ENCODE data around the gene CBX7.
"Not testable (repeated sequence)": the region's sequence is repeated elsewhere in the genome, so short reads cannot be mapped to it uniquely, and the experiment has no call there.

Gene CBX7

DNA sequence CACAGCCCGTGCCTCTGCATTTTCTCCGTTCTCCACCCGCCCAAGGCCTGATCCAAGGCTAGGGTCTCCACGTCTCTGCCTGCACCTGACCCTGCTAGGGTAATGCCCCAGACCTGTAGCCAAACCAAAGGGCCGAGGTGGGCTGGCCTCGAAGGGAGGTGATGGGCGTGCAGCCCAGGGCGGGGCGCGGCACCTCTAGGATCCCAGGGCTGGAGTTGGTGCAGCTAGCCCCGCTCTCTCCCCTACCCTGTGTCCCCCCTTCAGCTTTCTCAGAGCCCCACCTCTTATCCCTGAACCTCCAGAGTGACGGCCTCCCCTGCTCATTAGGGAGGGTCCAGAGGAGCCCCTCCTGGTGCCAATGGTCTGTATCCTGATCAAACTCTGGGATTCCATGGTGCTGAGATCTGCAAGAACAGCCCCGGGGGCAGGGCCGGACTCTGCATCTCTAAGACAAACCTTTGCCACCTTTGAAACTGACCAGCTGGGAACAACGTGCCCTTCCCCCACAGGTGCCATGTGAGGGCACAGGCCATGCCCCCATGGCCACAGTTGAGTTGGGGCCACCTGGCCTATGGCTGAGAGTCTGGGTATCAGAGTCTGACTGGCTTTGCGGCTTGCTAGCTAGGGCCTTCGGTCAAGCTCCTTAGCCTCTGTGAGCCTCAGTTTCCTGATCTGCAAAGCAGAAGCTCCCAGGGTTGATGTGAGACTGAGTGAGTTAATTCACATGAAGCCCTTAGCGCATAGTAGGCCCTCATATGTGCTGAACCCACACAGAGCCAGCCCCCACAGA, 23.1 kb upstream of the CBX7 start:
- H3K4me3 ChIP-seq (ENCODE audit: low read depth, low read length), result no peak overlapping the region
- no peak for DNase-seq (ENCODE audit: low read depth)

DNA sequence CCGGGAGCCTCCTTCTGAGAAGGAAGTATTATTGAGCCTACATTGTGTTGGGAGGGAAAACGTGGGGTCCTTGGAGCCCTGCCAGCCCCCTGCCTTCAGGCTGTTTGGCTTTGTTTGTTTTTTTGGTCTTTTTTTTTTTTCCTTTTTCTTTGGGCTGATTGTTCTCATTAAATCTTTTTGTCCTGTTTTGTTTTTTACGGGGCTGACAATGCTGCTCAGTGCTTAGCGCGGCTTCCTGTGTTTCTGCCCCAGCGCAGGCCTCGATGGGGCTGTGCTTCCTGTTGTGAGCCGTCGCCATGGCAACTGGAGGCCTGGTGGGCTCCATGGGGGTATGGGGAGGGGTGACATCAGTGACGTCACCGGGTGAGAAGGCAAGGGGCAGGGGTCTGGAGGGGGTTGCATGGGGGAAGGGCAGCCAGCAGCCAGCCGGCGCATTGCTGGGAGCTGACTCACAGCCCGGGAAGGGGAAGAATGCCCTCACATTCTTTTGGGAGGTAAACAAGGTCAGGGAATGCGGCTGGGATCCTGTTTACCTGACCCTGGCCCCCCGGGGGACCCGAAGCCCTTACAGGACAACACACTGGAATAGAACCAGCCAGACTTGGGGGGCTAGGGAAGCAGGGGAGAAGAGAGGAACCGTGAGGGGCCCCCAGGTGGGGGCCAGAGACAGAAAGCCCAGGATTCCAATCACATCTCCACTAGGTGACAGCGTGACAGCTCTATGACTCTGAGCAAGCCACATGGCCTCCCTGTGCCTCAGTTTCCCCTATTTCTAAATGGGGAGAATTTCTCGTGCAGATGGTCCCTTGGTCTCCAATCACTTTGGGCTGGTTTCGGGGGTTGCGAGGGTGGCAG, 22.2 kb upstream of the CBX7 start:
- DNase-seq (ENCODE audit: low read depth), result peak; percentile 67
- no peak overlapping the region for H3K4me3 ChIP-seq (ENCODE audit: low read depth, low read length)

DNA sequence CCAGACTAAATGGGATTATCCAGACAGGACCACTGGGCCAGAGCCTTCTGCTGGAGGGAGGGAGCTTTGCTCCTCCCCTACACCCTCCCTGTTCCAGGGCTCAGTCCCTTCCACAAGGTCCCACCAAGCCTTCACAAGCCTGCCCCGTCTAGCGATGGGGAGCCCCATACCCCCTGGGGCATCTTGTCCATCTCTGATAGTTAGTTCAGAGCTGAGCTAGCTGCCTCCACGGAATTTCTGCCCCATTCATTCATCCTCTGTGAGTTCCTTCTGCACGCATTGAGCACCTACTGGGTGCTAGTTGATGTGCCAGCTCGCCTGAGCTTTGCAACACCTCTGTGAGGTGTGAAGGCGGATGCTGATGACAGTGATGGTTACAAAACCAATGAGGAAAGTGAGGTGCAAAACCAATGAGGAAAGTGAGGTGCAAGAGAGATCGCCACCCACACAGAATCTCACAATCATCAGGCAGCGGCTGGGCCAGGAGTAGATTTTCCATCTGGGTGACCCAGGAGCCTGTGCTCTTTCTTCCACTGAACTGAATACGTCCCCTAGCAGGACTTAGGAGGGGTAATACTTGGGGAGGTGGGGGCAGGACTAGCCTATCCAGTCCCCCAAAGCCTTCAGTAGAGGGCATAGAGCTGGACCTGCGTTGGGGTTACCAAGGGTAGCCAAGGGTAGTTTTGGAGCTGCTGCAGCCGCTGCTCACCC, 21.5 kb upstream of the CBX7 start:
- no peak overlapping the region for H3K4me3 ChIP-seq (ENCODE audit: low read depth, low read length)
- DNase-seq (ENCODE audit: low read depth), result no peak

DNA sequence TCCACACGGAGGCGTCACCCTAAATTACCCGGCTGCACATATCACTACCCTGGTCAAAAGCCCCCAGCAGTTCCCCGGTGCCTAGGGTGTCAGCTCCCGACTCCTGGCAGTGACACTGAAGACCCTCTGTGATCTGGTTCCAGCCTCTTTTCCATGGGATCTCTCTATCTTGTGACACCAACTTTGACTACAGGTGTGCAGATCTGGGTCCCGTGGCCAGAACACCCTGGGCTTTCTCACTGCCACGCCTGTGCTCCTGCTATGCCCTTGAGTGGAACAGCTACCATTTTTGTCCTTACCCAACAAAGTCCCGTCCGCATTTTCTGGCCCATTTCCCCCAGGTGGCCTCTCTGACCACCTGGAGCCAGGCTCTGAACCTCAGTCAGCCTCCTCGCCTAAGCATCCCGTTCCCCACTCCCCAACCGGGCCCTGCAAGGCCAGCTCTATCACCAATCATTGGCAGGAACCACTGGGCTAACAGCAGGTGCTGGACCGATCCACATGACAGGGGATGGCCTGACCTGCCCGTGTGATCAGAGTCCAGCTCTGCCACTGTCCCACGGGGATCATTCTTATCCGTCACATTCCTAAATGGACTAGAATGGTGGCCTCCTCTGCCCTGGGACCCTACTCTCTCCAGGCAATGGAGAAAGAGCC, 20.7 kb upstream of the CBX7 start:
- H3K4me3 ChIP-seq (ENCODE audit: low read depth, low read length), result no peak overlapping the region

DNA sequence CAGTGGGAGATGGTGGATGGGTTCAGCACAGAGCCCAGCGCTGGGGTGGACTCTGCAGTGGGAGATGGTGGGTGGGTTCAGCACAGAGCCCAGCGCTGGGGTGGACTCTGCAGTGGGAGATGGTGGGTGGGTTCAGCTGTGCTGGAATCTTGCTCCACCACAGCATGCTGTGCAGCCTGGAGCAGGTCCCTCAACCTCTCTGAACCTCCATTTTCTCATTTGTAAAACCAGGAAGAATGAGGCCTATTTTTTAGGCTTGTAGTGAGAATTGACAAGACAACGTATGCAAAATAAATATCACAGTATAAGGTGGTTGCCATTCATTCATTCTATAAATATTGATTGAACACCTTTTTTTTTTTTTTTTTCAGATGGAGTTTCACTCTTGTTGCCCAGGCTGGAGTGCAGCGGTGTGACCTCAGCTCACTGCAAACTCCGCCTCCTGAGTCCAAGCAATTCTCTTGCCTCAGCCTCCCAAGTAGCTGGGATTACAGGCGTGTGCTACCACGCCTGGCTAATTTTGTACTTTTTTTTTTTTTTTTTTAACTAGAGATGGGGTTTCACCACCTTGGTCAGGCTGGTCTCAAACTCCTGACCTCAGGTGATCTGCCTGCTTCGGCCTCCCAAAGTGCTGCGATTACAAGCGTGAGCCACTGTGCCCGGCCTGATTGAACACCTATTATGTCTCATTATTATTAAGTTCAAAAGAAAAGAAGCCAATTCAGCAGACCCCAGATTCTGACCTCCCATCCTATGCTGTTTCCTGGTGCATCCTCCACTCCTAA, 20.0 kb upstream of the CBX7 start:
- not testable (repeated sequence) for DNase-seq (ENCODE audit: low read depth)

More for the DNA sequence above, 20.7 kb upstream of the CBX7 start:
- no peak for DNase-seq (ENCODE audit: low read depth)

DNA sequence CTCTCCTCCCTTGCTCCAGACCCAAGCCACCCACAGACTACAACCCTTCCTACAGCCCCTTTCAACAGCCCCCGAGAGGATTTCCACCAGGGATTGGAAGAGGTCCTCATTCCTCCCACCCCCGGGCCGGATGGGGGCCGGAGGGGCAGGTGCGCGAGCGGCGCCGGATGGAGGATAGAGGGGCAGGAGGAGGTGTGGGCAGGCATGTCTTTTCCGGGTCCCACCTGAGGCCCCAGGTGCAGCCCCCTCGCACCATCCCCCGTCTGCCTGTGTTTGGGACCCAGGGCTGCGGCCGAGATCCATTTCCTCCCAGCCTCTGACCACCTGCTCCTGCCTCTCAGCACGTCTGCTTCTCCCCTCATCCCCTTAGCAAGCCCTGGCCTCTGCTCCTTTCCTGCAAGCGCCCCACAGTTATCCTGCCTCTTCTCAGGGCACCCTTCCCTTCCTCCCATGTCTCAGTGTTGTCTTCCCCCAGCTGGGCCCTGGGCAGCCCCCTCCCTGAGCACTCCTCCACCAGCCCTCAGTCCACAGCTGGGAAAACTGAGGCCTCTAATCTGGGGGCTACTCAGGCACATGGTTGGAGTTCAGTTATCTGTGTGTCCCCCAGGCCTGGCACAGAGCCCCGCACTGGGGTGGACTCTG, 19.3 kb upstream of the CBX7 start:
- H3K4me3 ChIP-seq (ENCODE audit: low read depth, low read length), result no peak overlapping the region
- DNase-seq (ENCODE audit: low read depth), result no peak

More for the DNA sequence above, 20.0 kb upstream of the CBX7 start:
- H3K4me3 ChIP-seq (ENCODE audit: low read depth, low read length), result not testable (repeated sequence)

DNA sequence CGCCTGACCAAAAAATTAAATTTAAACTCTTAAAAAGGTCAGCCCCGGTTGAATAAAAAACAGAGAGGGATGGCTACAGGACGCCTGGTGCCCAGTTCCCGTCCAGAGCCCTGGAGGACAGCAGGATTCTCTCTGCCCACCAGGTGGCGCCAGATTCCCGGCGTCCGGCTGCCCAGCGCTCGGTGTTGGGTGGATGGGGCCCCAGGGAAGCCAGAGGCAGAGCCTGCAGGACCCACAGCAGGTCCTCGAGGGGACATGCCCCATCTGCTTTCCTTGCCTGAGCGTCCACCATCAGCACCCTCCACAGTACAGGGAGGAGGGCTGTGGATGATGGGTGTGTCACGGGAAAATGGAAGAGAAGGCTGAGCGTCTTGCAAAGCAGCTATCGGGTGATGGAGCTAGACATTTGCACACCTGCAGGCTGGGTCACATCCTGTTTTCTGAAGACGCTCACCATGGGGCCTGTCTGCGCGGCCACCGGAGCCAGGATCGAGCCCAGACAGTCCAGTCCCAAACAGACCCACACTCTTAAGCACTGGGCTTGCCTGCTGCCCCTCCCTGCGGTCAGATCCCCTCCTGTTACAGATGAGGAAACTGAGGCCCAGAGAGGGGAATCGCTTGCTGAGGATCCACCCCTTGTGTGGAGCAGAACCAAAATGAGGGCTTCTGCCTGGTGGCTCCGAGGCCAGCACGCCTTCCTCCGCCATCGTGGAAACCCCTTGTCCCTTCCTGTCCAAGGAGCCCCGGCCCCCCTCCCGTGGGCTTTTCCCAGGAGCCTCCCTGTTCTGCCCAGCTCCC, 18.5 kb upstream of the CBX7 start:
- no peak overlapping the region for H3K4me3 ChIP-seq (ENCODE audit: low read depth, low read length)
- DNase-seq (ENCODE audit: low read depth), result no peak

DNA sequence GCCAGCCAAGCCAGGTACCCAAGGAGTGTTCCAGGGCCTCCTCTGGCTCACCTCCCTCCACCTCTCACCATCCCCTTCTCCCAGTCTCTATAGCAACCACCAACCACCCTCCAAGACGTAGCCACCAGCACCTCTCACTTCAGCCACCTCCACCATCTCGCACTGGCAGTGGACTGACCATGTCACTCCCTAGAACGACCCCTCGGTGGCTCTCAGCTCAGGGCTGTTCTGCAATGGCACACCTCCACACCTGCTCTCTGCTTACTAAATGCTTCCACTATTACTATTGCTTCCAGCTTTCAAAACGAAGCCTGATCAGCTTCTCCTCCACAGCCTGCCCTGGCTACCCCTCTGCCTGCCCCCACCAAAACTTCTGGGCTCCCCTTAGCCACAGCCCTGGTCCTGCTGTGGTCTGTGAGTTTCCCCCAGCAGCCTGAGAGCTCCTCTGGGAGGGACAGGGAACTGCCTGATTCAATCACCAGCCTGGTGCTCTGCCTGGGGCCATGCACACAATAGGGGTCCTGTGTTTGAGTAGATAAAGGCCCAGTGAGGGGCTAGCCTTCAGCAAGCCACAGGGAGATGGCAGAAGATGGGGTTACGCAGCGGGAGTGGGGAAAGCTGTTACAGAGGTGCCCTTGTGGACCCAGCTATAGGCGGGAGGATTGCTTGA, 17.5 kb upstream of the CBX7 start:
- DNase-seq (ENCODE audit: low read depth), result no peak
- H3K4me3 ChIP-seq (ENCODE audit: low read depth, low read length), result no peak overlapping the region

DNA sequence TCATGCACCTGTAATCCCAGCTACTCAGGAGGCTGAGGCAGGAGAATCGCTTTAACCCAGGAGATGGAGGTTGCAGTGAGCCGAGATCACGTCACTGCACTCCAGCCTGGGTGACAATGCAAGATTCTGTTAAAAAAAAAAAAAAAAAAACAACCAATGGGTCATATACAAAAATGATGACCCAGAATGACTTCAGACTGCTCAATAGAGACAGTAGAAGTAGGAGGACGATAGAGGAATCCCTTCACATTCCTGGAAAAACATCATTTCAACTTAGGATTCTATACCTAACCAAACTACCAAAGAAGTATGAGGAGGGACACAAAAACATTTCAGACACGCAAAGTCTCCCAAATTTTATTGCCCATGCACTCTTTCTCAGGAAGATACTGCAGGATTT, 14.1 kb upstream of the CBX7 start:
- DNase-seq (ENCODE audit: low read depth), result no peak
- H3K4me3 ChIP-seq (ENCODE audit: low read depth, low read length), result no peak overlapping the region

DNA sequence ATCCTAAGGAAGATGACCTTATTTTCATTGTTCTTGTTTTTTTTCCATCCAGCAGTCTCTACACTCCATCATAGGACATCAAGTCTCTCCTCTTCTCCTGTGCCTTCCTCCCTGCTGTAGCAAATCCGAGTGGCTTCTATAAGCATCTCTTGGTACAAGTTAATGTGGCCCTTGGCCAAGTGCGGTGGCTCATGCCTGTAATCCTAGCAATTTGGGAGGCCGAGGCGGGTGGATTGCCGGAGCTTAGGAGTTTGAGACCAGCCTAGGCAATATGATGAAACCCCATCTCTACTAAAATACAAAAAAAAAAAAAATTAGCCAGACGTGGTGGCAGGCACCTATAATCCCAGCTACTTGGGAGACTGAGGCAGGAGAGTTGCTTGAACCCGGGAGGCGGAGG, 3.6 kb upstream of the CBX7 start:
- DNase-seq (ENCODE audit: low read depth); H3K4me3 ChIP-seq (ENCODE audit: low read depth, low read length): not testable (repeated sequence)

DNA sequence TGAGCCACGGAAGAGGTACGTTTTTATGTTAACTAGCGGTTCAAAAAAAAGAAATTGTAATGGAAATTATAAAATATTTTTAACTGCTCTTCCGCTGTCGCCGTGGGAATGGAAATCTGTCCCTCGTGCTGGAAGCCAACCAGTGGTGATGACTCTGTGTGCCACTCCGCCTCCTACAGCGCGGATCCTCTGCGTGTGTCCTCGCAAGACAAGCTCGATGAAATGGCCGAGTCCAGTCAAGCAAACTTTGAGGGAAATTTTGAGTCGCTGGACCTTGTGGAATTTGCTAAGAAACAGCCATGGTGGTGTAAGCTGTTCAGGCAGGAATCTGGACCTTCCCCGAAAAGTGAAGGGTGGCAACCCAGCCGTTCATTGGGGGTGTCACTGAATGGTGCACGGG, 2.9 kb upstream of the CBX7 start:
- H3K4me3 ChIP-seq (ENCODE audit: low read depth, low read length), result no peak overlapping the region
- no peak for DNase-seq (ENCODE audit: low read depth)

DNA sequence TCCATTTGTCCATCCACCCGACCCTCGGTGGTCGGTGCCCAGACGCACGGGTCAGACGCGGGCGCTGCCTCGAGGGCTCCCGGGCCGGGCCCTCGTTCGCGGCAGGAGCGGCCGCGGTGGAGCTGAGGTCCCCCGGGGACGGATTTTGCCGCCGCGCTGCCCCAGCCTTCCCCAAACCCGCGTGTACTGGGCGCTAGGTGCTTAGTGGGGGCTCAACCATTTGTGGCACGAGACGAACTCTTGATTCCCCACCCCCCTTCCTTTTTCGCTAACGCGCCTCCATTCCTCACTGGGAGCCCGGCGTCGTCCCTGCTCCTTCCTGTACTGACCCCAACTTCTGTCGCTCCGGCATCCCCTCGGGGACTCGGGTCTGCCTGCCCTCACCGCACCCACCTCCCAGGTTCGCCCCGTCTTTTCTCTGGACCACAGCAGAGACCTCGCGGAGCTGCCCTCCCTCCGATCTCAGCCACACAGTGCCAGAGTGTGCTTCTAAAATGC, 789 bp upstream of the CBX7 start:
- peak overlapping the region; percentile 57 for H3K4me3 ChIP-seq (ENCODE audit: low read depth, low read length)
- DNase-seq (ENCODE audit: low read depth), result no peak

DNA sequence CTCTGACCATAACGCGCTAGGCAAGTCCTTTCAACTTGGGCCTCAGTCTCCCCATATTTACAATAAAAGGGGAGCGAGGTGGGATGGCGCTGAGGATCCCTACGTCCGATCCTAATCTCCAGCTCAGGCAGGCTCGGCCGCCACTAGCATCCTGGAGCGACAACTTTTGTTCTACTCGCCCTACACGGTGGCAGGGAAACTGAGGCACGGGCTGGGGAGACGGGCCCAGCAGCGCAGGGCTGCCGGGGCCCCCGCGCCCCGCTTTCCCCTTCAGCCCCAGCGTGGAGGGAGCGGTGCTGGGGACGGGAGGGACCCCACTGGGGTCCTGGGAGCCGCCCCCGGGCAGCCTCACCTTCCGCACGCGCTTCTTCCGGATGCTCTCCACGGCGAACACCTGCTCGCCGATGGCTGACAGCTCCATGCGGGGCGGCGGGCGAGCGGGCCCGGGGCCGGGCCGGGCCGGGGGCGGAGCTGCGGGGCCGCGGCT, 413 bp downstream of the CBX7 start:
- peak overlapping the region; percentile 57 for H3K4me3 ChIP-seq (ENCODE audit: low read depth, low read length)
- no peak for DNase-seq (ENCODE audit: low read depth)

DNA sequence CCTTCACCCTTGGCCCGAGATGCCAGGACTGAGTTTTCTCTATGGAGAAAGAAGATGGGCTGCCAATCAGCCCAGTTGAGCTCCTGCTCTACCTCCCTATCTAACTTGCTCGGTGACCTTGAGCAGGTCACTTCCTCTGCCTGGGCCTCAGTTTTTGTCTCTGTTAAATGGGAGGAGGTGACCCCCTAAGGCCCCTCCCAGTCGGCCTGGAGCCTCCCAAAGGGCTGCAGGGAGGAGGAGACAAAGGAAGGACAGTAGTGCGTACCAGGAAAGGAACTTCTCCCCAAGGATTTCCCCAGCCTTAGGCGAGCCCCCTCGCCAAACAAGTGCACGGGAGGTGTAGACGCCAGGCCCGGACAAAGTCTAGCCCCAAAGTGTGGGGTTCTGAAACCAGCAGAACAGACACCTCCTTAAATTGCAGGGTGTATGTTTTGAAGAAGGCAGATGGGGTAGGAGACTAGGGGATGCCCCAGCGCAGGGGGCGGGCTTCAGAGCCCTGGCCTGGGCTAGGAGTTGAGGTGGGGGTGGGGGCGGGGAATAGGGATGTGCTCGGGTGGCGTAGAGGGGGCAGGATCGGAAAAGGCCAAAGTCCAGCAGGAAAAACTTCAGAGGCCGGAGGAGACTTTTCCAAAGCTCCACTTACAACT, 1.0 kb downstream of the CBX7 start:
- DNase-seq (ENCODE audit: low read depth), result no peak
- no peak overlapping the region for H3K4me3 ChIP-seq (ENCODE audit: low read depth, low read length)

DNA sequence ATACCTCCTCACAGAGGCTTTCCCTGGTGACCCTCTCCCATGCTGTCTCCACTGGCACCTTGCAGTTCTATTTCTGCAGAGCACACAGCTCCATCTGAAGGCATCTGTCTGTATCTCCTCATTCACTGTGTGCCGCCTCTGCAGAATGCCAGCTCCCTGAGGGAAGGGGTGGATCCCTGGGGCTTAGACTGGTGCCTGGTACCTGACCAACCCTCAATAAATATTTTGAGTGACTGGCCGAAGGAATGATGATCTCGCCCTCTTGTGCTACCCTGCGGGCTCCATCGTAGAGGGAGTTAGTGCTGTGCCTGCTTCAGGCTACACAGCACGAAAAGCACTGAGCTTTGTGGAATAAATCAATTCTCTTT, 1.6 kb downstream of the CBX7 start:
- no peak overlapping the region for H3K4me3 ChIP-seq (ENCODE audit: low read depth, low read length)
- DNase-seq (ENCODE audit: low read depth), result no peak
